SHP77 treated with DMSO at 0.1 percent for 48 hours (cell line): ENCODE data around the gene TRIM24.

Experiments used
- DNase-seq: peaks from one replicate; lab custom pipeline; 2025; lab: John Stamatoyannopoulos, UW

Gene TRIM24

GRCh38 chr7:138538997-138539644 is 79.1 kb downstream of the TRIM24 start:
- DNase-seq, result no peak

GRCh38 chr7:138542183-138542582 is 82.1 kb downstream of the TRIM24 start:
- DNase-seq, result no peak

GRCh38 chr7:138543739-138544138 is 83.7 kb downstream of the TRIM24 start:
- DNase-seq, result no peak

- no peak for DNase-seq
These were observed 85.1 kb downstream of the TRIM24 start for GRCh38 chr7:138545123-138545522.

GRCh38 chr7:138546064-138546619 is 86.1 kb downstream of the TRIM24 start:
- no peak for DNase-seq

- DNase-seq, result no peak
These were observed 86.8 kb downstream of the TRIM24 start for GRCh38 chr7:138546829-138547228.

- DNase-seq, result no peak
These were observed 89.0 kb downstream of the TRIM24 start for GRCh38 chr7:138549082-138549481.

- no peak for DNase-seq
These were observed 90.3 kb downstream of the TRIM24 start for GRCh38 chr7:138550337-138550736.

- no peak for DNase-seq
These were observed 91.0 kb downstream of the TRIM24 start for GRCh38 chr7:138551102-138551501.

GRCh38 chr7:138553805-138554204 is 93.7 kb downstream of the TRIM24 start:
- DNase-seq, result no peak

GRCh38 chr7:138554674-138555073 is 94.6 kb downstream of the TRIM24 start:
- no peak for DNase-seq

- DNase-seq, result no peak
These were observed 95.6 kb downstream of the TRIM24 start for GRCh38 chr7:138555684-138556083.

GRCh38 chr7:138556771-138557484 is 96.9 kb downstream of the TRIM24 start:
- DNase-seq, result no peak

GRCh38 chr7:138559448-138559847 is 99.4 kb downstream of the TRIM24 start:
- DNase-seq, result no peak

GRCh38 chr7:138563808-138564207 is 103.7 kb downstream of the TRIM24 start:
- DNase-seq, result no peak

- DNase-seq, result no peak
These were observed 104.3 kb downstream of the TRIM24 start for GRCh38 chr7:138564365-138564764.

- DNase-seq, result no peak
These were observed 105.0 kb downstream of the TRIM24 start for GRCh38 chr7:138565071-138565450.

GRCh38 chr7:138565451-138566114 is 105.5 kb downstream of the TRIM24 start:
- DNase-seq, result no peak

GRCh38 chr7:138568655-138569054 is 108.6 kb downstream of the TRIM24 start:
- DNase-seq, result no peak

GRCh38 chr7:138569418-138569817 is 109.4 kb downstream of the TRIM24 start:
- no peak for DNase-seq

GRCh38 chr7:138570715-138571114 is 110.7 kb downstream of the TRIM24 start:
- no peak for DNase-seq

GRCh38 chr7:138573741-138574140 is 113.7 kb downstream of the TRIM24 start:
- no peak for DNase-seq

- DNase-seq, result no peak
These were observed 115.9 kb downstream of the TRIM24 start for GRCh38 chr7:138575897-138576428.
